H9 (cell line): ENCODE measurements around the gene CAMTA1. TPM values are rescaled to one million over a fixed set of nuclear protein-coding genes. Genes with fewer than 3 reads are reported as not detected.

Experiments
- DNase-seq: peaks from one replicate; pipeline ENCODE4 v3.0.0-alpha.2; 2017
- H2AFZ ChIP-seq: one replicate; pipeline ENCODE4 v1.6.1; 2013; ENCODE audit warnings: mild to moderate bottlenecking, low read length, control low read depth, moderate library complexity
- H2AK5ac ChIP-seq: 2 replicates; pipeline ENCODE4 v1.6.1; 2013; ENCODE audit warnings: low read length, control low read depth, mixed read lengths; ENCODE audit not compliant: insufficient read length
- H2BK120ac ChIP-seq: one replicate; pipeline ENCODE4 v1.6.1; 2013; ENCODE audit warnings: low read depth, mild to moderate bottlenecking, low read length, control low read depth, inconsistent platforms; ENCODE audit not compliant: poor library complexity, severe bottlenecking
- H2BK12ac ChIP-seq: 2 replicates; pipeline ENCODE4 v1.6.1; 2013; ENCODE audit warnings: low read length, control low read depth, mixed read lengths, low read depth; ENCODE audit not compliant: insufficient read length
- H2BK15ac ChIP-seq: 2 replicates; pipeline ENCODE4 v1.6.1; 2013; ENCODE audit warnings: low read depth, low read length, control low read depth
- H2BK20ac ChIP-seq: one replicate; pipeline ENCODE4 v1.6.1; 2013; ENCODE audit warnings: low read depth, mild to moderate bottlenecking, low read length, control low read depth, inconsistent platforms; ENCODE audit not compliant: poor library complexity, severe bottlenecking
- H2BK5ac ChIP-seq: 2 replicates; pipeline ENCODE4 v1.6.1; 2013; ENCODE audit warnings: low read length, control low read depth, mixed read lengths; ENCODE audit not compliant: insufficient read length
- H3K14ac ChIP-seq: 2 replicates; pipeline ENCODE4 v1.6.1; 2013; ENCODE audit warnings: low read length, control low read depth; ENCODE audit not compliant: insufficient read depth
- H3K18ac ChIP-seq: 2 replicates; pipeline ENCODE4 v1.6.1; 2013; ENCODE audit warnings: low read depth, mild to moderate bottlenecking, mixed read lengths, low read length, control low read depth; ENCODE audit not compliant: insufficient read length
- H3K23ac ChIP-seq: 2 replicates; pipeline ENCODE4 v1.6.1; 2013; ENCODE audit warnings: low read length, control low read depth, mixed read lengths, low read depth; ENCODE audit not compliant: insufficient read length
- H3K23me2 ChIP-seq: 2 replicates; pipeline ENCODE4 v1.6.1; 2013; ENCODE audit warnings: low read depth, mild to moderate bottlenecking, mixed read lengths, low read length, control low read depth; ENCODE audit not compliant: insufficient read length, poor library complexity, severe bottlenecking
- H3K27ac ChIP-seq: 2 replicates; pipeline ENCODE4 v1.5.1; 2013; ENCODE audit warnings: low read length, control low read depth, mixed read lengths, low read depth; ENCODE audit not compliant: insufficient read length
- H3K27me3 ChIP-seq: 2 replicates; pipeline ENCODE4 v1.6.1; 2013; ENCODE audit warnings: low read length, control low read depth, inconsistent platforms; ENCODE audit not compliant: insufficient read depth
- H3K4ac ChIP-seq: 2 replicates; pipeline ENCODE4 v1.6.1; 2013; ENCODE audit warnings: low read depth, mild to moderate bottlenecking, control low read depth, inconsistent platforms, low read length, moderate library complexity
- H3K4me1 ChIP-seq: 2 replicates; pipeline ENCODE4 v1.6.1; 2013; ENCODE audit warnings: low read length, control low read depth, inconsistent platforms; ENCODE audit not compliant: insufficient read depth
- H3K4me2 ChIP-seq: 2 replicates; pipeline ENCODE4 v1.6.1; 2013; ENCODE audit warnings: low read length, control low read depth, mixed read lengths; ENCODE audit not compliant: insufficient read length, insufficient read depth
- H3K56ac ChIP-seq: 2 replicates; pipeline ENCODE4 v1.6.1; 2013; ENCODE audit warnings: low read depth, mild to moderate bottlenecking, mixed read lengths, low read length, control low read depth; ENCODE audit not compliant: insufficient read length
- H3K79me1 ChIP-seq: 2 replicates; pipeline ENCODE4 v1.6.1; 2013; ENCODE audit warnings: low read depth, mild to moderate bottlenecking, moderate library complexity, low read length, control low read depth, inconsistent platforms; ENCODE audit not compliant: insufficient read depth, poor library complexity, severe bottlenecking
- H3K79me2 ChIP-seq: 2 replicates; pipeline ENCODE4 v1.6.1; 2013; ENCODE audit warnings: low read length, control low read depth, inconsistent platforms; ENCODE audit not compliant: insufficient read depth
- H3K9ac ChIP-seq: 2 replicates; pipeline ENCODE4 v1.6.1; 2013; ENCODE audit warnings: low read length, control low read depth, mixed read lengths; ENCODE audit not compliant: insufficient read length; ENCODE audit errors: extremely low read depth
- H3K9me3 ChIP-seq: one replicate; pipeline ENCODE4 v1.6.1; 2013; ENCODE audit warnings: low read depth, low read length, inconsistent platforms; ENCODE audit not compliant: control insufficient read depth
- H3T11ph ChIP-seq: one replicate; pipeline ENCODE4 v1.6.1; 2013; ENCODE audit warnings: mild to moderate bottlenecking, low read length, control low read depth, inconsistent platforms
- H4K20me1 ChIP-seq: one replicate; pipeline ENCODE4 v1.6.1; 2013; ENCODE audit not compliant: control insufficient read depth, insufficient read length, insufficient read depth
- H4K5ac ChIP-seq: 2 replicates; pipeline ENCODE4 v1.6.1; 2013; ENCODE audit warnings: low read depth, mild to moderate bottlenecking, mixed read lengths, low read length, control low read depth; ENCODE audit not compliant: insufficient read length
- H4K8ac ChIP-seq: replicated peaks from 2 replicates; pipeline ENCODE4 v1.6.1; 2013; ENCODE audit warnings: low read length, control low read depth, mixed read lengths, low read depth; ENCODE audit not compliant: insufficient read length
- H4K91ac ChIP-seq: 2 replicates; pipeline ENCODE4 v1.6.1; 2013; ENCODE audit warnings: low read depth, mild to moderate bottlenecking, moderate library complexity, mixed read lengths, low read length, control low read depth; ENCODE audit not compliant: insufficient read length
- H3K27ac Mint-ChIP-seq, 3 experiments: 2 replicates in 2 of 3; 3 replicates in 1 of 3; pipeline ENCODE4 v1.8.0; 2020 to 2021; ENCODE audit warnings: mixed read lengths in 3 of 3, mild to moderate bottlenecking in 1 of 3, moderate library complexity in 1 of 3
- H3K27me3 Mint-ChIP-seq: 2 replicates; pipeline ENCODE4 v1.8.0; 2021; ENCODE audit warnings: low read depth, mild to moderate bottlenecking, moderate library complexity, mixed read lengths
- H3K36me3 Mint-ChIP-seq, 3 experiments: 2 replicates in 2 of 3; 3 replicates in 1 of 3; pipeline ENCODE4 v1.8.0; 2020 to 2021; ENCODE audit warnings: low read depth in 3 of 3, mixed read lengths in 3 of 3; ENCODE audit not compliant: insufficient read depth in 1 of 3
- H3K4me1 Mint-ChIP-seq, 2 experiments: 2 replicates each; pipeline ENCODE4 v1.8.0; 2020; ENCODE audit warnings: mixed read lengths in 2 of 2
- H3K4me3 Mint-ChIP-seq, 2 experiments: 2 replicates in 1 of 2; 3 replicates in 1 of 2; pipeline ENCODE4 v1.8.0; 2020 to 2021; ENCODE audit warnings: mild to moderate bottlenecking in 2 of 2, mixed read lengths in 2 of 2, moderate library complexity in 1 of 2
- H3K9me3 Mint-ChIP-seq, 2 experiments: 2 replicates in 1 of 2; 3 replicates in 1 of 2; pipeline ENCODE4 v1.8.0; 2020; ENCODE audit warnings: mild to moderate bottlenecking in 2 of 2, mixed read lengths in 2 of 2, moderate library complexity in 1 of 2
- CTCF ChIP-seq: fragments of 200-600 bp; sonication (generic); conservative IDR thresholded peaks from 3 replicates; pipeline ENCODE4 v1.8.0; 2021; ENCODE audit warnings: antibody characterized with exemption, mild to moderate bottlenecking
- WGBS: extraction: QIAGEN DNeasy Blood & Tissue Kit; methylation state at CpG from one replicate; pipeline ENCODE4 v1.1.7; 2013; ENCODE audit warnings: missing lambda C conversion rate, low lambda C conversion rate, mixed read lengths; ENCODE audit not compliant: insufficient read length; ENCODE audit errors: extremely low coverage; 5-methylcytosine and 5-hydroxymethylcytosine counted together
- total RNA-seq: library from RNA; stranded (reverse); gene quantifications from 2 replicates; pipeline ENCODE4 v1.2.1, GENCODE V29; 2021

Gene CAMTA1
- total RNA-seq, 1 experiment from 2014 or later = 115 TPM

- Histone ChIP-seq H3K9me3 (no peaks in the 10 kb centered on the region), H3K18ac (no peak overlapping the region), H2BK12ac (no peak overlapping the region), H4K8ac (no peak overlapping the region), H2AFZ (no peak overlapping the region), H3K79me2 (no peaks in the 10 kb centered on the region), H3K4me1 (peaks cover 4% of the 10 kb centered on the region; the same call in 1 of the 2 replicates), H4K20me1 (no peaks in the 10 kb centered on the region), H3K4ac (no peak overlapping the region), H2BK15ac (no peak overlapping the region), H4K5ac (no peak overlapping the region), H3K14ac (no peak overlapping the region), H3K23ac (no peak overlapping the region), H2AK5ac (no peak overlapping the region), H3K4me2 (no peak overlapping the region), H4K91ac (no peak overlapping the region), H2BK120ac (no peak overlapping the region), H2BK5ac (no peak overlapping the region), H3K27ac (no peak overlapping the region), H3K79me1 (no peaks in the 10 kb centered on the region), H3K9ac (no peak overlapping the region), H2BK20ac (no peak overlapping the region), H3K27me3 (no peaks in the 10 kb centered on the region), H3T11ph (no peak overlapping the region), H3K56ac (no peak overlapping the region), H3K23me2 (no peaks in the 10 kb centered on the region)
- TF ChIP-seq CTCF = no peak
- H3K36me3 Mint-ChIP-seq = no peaks in the 10 kb centered on the region
- no CpG with 5 or more reads among the region's 4 CpGs for WGBS
- no peak overlapping the region for H3K27ac Mint-ChIP-seq
- DNase-seq = no peak
- H3K27me3 Mint-ChIP-seq = no peaks in the 10 kb centered on the region; the same call in none of the 2 replicates
- no peak overlapping the region for H3K4me3 Mint-ChIP-seq
- H3K4me1 Mint-ChIP-seq = peaks cover 21 to 25% of the 10 kb centered on the region in 2 experiments
- H3K9me3 Mint-ChIP-seq = no peaks in the 10 kb centered on the region
Measured at GRCh38 chr1:7253118-7253480, 467.8 kb downstream of the CAMTA1 start.
